HG03457 (cell line): ENCODE data around the gene CA5A.
"Not testable (repeated sequence)": the region's sequence is repeated elsewhere in the genome, so short reads cannot be mapped to it uniquely, and the experiment has no call there.

ENCODE experiments used
- ATAC-seq: cut with Tn5 transposase; IDR thresholded peaks from one replicate; pipeline ENCODE4 v1.9.1; 2021; ENCODE audit warnings: moderate number of reproducible peaks; ENCODE audit not compliant: unreplicated experiment

The CA5A gene

GRCh38 chr16:87936375-87937230 is at the start of gene CA5A:
TSS of gene CA5A (minus strand) at chr16:87936529. CDS start at chr16:87936450, 79 bp downstream.
- ATAC-seq = no peak

DNA sequence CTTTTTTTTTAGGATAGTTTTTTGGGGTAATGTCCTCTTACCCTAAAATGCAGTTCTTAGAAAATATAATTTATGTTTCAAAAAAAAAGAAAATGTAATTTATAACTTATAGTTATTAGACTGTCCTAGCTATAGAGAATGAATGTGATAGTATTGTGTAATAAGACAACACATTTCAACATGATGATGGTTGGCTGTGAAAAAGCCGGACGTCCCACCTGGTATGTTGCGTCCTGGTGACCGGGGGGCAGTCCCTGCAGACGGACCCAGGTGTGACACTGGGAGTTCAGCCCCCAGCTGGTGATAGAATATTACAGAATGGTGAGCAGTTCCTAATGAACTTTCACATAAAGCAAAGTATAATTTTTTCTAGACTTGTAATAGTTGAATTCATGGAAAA is 49.2 kb upstream of the CA5A start:
- ATAC-seq = not testable (repeated sequence)

GRCh38 chr16:87984632-87985267 is 48.4 kb upstream of the CA5A start:
- ATAC-seq = no peak

DNA sequence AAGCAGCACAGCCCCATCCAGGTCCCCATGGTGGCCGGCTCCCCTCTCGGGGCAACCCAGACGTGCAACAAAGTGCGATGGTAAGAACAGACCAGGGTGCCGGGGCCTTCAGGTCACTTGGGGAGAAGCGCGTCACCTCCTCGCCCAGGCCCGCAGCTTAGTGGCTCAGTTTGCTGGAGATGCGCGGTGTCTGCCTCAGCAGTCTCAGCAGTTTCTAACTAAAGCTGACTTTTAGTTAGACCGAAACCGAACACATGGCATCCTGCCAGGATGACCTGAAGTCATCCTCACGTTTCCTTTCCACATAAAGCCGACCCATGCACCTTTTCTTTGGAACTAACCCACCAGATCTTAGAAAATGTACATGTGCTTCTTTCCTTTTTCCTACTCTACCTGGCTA is 47.9 kb upstream of the CA5A start:
- not testable (repeated sequence) for ATAC-seq

DNA sequence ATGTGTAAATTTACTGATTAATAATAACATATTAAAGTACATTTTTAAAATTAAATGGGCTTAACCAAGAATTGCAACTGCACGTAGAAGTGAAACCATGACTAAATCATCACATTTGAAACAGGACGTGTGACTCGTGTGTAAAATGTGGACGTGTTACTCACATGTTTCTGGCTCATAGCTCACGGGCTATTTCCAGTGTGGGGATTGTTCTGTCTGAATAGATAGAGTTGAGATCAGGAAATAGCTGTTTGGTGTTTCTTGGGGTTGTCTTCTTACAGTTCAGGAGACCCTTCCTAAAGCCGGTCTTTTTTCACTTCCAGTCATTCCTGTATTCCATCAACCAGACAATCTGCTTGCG is 47.4 kb upstream of the CA5A start:
- not testable (repeated sequence) for ATAC-seq

DNA sequence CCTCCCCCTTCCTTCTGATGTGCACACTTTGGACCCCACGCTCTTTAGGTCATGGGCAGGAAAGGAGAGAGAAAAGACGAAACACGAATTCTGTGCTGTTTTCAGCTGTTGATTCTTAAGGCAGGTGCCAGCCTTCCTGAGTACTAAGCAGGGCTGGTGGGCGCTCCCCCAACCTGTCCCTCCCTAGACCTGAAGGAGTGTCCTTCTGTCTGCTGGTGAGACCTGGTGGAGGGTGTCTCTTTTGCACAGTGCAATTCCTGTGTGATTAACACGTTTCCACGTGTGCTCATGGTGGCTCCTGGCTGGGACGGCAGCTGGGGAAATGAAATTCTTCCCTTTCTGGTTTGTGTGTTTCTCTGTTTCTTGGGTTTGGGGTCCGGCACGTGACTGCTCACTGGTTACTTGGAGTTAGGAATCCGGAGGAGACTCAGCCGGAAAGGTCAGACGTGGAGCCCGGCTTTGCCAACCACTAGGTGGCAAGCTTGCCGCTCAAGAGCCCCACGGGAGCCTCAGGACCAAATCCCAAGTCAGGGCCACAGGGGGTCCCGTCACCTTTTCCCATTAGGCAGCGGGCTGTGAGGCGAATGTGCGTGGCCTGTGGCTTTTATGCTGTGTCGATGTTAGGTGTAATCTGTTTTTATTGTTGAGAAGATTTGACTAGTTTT is 46.9 kb upstream of the CA5A start:
- ATAC-seq = not testable (repeated sequence)

GRCh38 chr16:87982581-87983041 is 46.3 kb upstream of the CA5A start:
- no peak for ATAC-seq

GRCh38 chr16:87981376-87981775 is 45.0 kb upstream of the CA5A start:
- not testable (repeated sequence) for ATAC-seq

GRCh38 chr16:87979911-87980630 is 43.7 kb upstream of the CA5A start:
- not testable (repeated sequence) for ATAC-seq

DNA sequence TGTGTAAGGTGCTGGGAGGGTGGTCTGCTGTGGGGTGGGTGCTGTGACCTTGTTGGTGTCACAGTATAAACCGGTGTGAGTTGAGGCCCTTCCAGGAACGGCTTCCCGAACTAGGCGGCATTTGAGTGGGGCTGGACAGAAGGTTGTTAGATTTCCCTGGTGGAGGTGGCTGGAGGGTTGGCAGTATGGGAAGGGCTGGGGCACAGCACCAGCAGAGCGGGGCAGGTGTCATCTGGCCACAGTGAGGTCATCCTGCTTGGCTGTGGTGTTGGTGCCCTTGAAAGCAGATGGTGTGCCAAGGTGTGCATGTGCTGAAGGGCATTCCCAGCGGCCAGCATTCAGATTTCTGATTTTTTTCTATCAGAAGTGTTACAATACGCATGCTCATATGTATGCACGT is 43.0 kb upstream of the CA5A start:
- no peak for ATAC-seq

DNA sequence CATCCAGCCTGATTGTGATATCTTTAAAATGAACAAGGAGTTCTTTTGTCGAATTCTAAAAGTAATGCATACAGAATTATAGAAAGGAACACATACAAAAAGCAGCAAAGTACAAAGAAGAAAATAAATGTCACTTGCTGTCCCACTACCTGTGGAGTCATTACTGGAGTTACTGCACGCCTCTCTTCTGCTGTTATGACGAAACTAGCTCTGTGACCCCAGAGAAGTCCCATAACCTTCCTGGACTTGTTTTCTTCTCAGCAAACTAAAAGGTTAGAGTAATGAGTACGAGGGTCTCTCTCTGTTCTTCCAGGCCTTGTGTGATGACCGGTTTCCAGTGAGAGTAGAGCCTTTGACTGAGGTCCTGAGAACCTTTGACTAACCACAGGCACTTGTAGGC is 41.8 kb upstream of the CA5A start:
- no peak for ATAC-seq

DNA sequence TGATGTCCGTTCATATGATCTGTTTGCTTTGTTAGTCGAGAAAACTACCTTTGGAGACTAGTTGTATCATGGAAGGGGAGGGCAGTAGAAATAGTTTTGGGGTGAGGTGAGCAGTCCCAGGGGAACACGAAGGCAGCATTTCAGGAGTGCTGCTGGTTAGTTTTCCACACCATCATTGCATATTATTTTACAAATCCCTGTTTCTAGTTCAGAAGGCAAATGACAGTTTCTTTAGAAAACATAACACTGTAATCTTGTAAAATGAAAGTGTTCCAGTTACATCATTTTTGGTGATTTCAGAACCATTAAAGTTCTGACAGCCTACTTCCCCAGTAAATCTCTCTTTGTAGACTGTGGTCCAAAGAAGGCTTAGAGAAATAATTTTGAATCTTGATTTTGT is 40.3 kb upstream of the CA5A start:
- no peak for ATAC-seq

DNA sequence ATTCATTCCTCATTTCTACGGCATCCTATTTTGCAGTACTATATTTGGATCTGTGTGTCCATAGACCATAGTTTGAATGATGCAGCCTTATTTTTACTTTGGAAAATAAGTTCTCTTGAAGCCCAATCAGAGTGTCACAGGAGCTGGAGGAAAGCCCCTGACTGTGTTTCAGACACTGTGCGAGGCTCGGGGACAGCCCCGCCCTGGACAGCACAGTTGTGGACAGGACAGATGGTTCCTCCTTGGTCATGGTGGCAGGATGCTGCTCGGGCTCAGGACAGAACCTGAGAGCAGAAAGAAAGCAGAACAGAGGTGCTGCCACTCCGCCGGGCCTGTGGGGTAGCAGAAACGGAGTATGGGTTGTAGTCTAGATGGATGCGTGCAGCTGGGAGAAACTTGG is 37.8 kb upstream of the CA5A start:
- ATAC-seq = no peak

- no peak for ATAC-seq
Observed at GRCh38 chr16:87973717-87974116, 37.4 kb upstream of the CA5A start.

- no peak for ATAC-seq
Observed at GRCh38 chr16:87971933-87972332, 35.6 kb upstream of the CA5A start.

DNA sequence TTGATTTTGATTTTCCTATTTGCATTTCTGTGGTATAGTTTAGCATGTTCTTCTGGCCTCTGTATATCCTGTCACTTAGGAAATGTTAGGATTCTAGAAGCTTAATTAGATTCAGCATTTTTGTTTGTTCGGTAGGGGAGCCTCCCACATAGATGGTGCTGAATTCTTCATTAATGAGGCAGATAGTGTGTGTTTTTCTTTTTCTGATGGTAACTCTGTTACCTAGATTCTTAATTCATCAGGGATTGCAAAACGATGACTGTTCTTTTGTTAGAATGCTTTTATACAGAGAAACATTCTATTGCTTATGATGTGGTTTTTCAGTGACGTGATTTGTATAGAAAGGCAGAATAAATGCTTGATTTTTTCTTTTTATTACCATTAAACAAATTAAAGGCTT is 33.9 kb upstream of the CA5A start:
- no peak for ATAC-seq

DNA sequence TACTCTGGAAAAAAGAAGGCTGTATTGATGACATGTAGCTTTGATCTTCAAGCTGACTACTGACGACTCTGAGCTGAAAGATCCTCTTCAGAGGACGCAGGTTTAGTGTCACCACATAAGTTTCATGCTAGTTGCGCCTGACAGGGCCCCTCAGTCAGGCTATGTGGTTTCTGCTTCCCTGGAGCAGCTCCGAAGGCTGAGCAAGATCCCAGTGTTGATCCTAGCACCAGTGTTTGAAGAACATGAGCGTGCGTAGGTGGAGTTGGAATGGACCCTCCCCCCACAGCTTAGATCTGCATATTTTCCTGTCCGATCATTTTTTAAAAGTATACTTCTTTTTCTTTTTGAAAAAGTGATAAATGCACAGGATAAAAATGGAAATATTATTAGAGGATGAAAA is 32.2 kb upstream of the CA5A start:
- no peak for ATAC-seq

- no peak for ATAC-seq
Observed at GRCh38 chr16:87966685-87967185, 30.4 kb upstream of the CA5A start.

- ATAC-seq = no peak
Observed at GRCh38 chr16:87966064-87966645, 29.8 kb upstream of the CA5A start.

- ATAC-seq = no peak
Observed at GRCh38 chr16:87965417-87965816, 29.1 kb upstream of the CA5A start.
